Uterus (tissue), 2 donors: ENCODE results near the gene CCDC149.

Experiments
- POLR2A ChIP-seq, 2 donors: fragments of 450-650 bp; IDR thresholded peaks; one replicate each; pipeline ENCODE4 v1.6.1; 2016; ENCODE audit warnings: antibody characterized with exemption in 2 of 2, mild to moderate bottlenecking in 1 of 2, moderate library complexity in 1 of 2
- TF ChIP-seq, protein P1 (sequence below), 4 experiments: fragments of 200-600 bp in 2 of 4; fragments of 450-650 bp in 2 of 4; sonication (generic) in 2 of 4; IDR thresholded peaks; one replicate each; pipeline ENCODE4 v1.5.1; 2016 to 2019; ENCODE audit warnings: antibody characterized with exemption in 4 of 4, mild to moderate bottlenecking in 2 of 4, moderate library complexity in 1 of 4

DNA sequence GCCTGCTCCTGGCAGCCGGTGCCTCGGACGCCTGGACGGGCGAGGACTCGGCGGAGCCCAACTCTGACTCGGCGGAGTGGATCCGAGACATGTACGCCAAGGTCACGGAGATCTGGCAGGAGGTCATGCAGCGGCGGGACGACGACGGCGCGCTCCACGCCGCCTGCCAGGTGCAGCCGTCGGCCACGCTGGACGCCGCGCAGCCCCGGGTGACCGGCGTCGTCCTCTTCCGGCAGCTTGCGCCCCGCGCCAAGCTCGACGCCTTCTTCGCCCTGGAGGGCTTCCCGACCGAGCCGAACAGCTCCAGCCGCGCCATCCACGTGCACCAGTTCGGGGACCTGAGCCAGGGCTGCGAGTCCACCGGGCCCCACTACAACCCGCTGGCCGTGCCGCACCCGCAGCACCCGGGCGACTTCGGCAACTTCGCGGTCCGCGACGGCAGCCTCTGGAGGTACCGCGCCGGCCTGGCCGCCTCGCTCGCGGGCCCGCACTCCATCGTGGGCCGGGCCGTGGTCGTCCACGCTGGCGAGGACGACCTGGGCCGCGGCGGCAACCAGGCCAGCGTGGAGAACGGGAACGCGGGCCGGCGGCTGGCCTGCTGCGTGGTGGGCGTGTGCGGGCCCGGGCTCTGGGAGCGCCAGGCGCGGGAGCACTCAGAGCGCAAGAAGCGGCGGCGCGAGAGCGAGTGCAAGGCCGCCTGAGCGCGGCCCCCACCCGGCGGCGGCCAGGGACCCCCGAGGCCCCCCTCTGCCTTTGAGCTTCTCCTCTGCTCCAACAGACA, 113.1 kb downstream of the CCDC149 start:
- TF ChIP-seq, protein P1, sequence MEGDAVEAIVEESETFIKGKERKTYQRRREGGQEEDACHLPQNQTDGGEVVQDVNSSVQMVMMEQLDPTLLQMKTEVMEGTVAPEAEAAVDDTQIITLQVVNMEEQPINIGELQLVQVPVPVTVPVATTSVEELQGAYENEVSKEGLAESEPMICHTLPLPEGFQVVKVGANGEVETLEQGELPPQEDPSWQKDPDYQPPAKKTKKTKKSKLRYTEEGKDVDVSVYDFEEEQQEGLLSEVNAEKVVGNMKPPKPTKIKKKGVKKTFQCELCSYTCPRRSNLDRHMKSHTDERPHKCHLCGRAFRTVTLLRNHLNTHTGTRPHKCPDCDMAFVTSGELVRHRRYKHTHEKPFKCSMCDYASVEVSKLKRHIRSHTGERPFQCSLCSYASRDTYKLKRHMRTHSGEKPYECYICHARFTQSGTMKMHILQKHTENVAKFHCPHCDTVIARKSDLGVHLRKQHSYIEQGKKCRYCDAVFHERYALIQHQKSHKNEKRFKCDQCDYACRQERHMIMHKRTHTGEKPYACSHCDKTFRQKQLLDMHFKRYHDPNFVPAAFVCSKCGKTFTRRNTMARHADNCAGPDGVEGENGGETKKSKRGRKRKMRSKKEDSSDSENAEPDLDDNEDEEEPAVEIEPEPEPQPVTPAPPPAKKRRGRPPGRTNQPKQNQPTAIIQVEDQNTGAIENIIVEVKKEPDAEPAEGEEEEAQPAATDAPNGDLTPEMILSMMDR (IDR thresholded peaks at IDR 0.05): no peak
- TF ChIP-seq POLR2A (IDR thresholded peaks at IDR 0.05): no peak
